Activated CD8-positive, alpha-beta memory T cell treated with anti-CD3 and anti-CD28 coated beads, Interleukin-2, amount 50 U/mL, for 24 hours (primary cell): Measurements from ENCODE around the gene BTBD7.

ENCODE experiments used
- DNase-seq: peaks from one replicate; pipeline ENCODE4 v3.0.0-alpha.2; 2020; ENCODE audit errors: extremely low read depth

Gene BTBD7

GRCh38 chr14:93331002-93331727, 1.7 kb downstream of the BTBD7 start:
- no peak for DNase-seq

- DNase-seq, result no peak
Observed at GRCh38 chr14:93330609-93331000, 2.2 kb downstream of the BTBD7 start.

GRCh38 chr14:93329965-93330608, 2.7 kb downstream of the BTBD7 start:
- DNase-seq, result no peak

GRCh38 chr14:93328546-93328945, 4.3 kb downstream of the BTBD7 start:
- no peak for DNase-seq

GRCh38 chr14:93326196-93326595, 6.6 kb downstream of the BTBD7 start:
- DNase-seq, result no peak

GRCh38 chr14:93323600-93324174, 9.1 kb downstream of the BTBD7 start:
- no peak for DNase-seq

GRCh38 chr14:93322929-93323599, 9.8 kb downstream of the BTBD7 start:
- no peak for DNase-seq

- no peak for DNase-seq
Observed at GRCh38 chr14:93320489-93320888, 12.3 kb downstream of the BTBD7 start.

- DNase-seq, result no peak
Observed at GRCh38 chr14:93319958-93320357, 12.9 kb downstream of the BTBD7 start.

- DNase-seq, result no peak
Observed at GRCh38 chr14:93319494-93319893, 13.3 kb downstream of the BTBD7 start.

GRCh38 chr14:93318927-93319326, 13.9 kb downstream of the BTBD7 start:
- no peak for DNase-seq

GRCh38 chr14:93317875-93318807, 14.7 kb downstream of the BTBD7 start:
- DNase-seq, result no peak

- DNase-seq, result no peak
Observed at GRCh38 chr14:93317210-93317874, 15.5 kb downstream of the BTBD7 start.

- no peak for DNase-seq
Observed at GRCh38 chr14:93316716-93317115, 16.1 kb downstream of the BTBD7 start.

GRCh38 chr14:93315575-93315974, 17.3 kb downstream of the BTBD7 start:
- no peak for DNase-seq

GRCh38 chr14:93311082-93311481, 21.8 kb downstream of the BTBD7 start:
- DNase-seq, result no peak

GRCh38 chr14:93309427-93309966, 23.3 kb downstream of the BTBD7 start:
- DNase-seq, result no peak

- no peak for DNase-seq
Observed at GRCh38 chr14:93308686-93309345, 24.0 kb downstream of the BTBD7 start.

GRCh38 chr14:93306812-93307211, 26.0 kb downstream of the BTBD7 start:
- DNase-seq, result no peak
